C4-2B (cell line): Measurements from ENCODE around the gene TTC4.

ENCODE experiments used
- ZFX ChIP-seq: fragments of 450-650 bp; IDR thresholded peaks from 2 replicates; pipeline ENCODE4 v1.6.1; 2017
- TF ChIP-seq, protein P1 (sequence below): fragments of 450-650 bp; conservative IDR thresholded peaks from 2 replicates; pipeline ENCODE4 v1.5.1; 2017; ENCODE audit warnings: mild to moderate bottlenecking

DNA sequence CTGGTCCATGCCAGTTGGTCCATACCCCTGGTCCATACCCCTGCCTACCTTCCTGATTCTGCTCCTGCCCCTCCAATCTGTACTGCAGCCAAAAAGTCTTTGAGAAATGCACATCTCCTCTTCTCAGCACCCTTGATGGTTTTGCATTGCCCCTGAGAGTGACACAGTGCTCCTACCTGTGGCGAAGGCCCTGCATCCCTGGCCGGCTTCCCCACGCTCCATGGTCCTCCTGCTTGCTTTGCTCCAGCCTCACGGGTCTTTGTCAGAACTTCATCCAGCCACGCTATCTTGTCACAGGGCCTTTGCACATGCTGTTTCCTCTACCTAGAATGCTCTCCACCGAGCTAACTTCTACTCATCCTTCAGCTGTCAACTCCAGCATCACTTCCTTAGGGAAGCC, 32.2 kb upstream of the TTC4 start:
- TF ChIP-seq, protein P1, sequence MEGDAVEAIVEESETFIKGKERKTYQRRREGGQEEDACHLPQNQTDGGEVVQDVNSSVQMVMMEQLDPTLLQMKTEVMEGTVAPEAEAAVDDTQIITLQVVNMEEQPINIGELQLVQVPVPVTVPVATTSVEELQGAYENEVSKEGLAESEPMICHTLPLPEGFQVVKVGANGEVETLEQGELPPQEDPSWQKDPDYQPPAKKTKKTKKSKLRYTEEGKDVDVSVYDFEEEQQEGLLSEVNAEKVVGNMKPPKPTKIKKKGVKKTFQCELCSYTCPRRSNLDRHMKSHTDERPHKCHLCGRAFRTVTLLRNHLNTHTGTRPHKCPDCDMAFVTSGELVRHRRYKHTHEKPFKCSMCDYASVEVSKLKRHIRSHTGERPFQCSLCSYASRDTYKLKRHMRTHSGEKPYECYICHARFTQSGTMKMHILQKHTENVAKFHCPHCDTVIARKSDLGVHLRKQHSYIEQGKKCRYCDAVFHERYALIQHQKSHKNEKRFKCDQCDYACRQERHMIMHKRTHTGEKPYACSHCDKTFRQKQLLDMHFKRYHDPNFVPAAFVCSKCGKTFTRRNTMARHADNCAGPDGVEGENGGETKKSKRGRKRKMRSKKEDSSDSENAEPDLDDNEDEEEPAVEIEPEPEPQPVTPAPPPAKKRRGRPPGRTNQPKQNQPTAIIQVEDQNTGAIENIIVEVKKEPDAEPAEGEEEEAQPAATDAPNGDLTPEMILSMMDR = no peak
- no peak for TF ChIP-seq ZFX
